ENCODE results near the gene RALGAPA1. TPM values are rescaled to one million over a fixed set of nuclear protein-coding genes. Genes with fewer than 3 reads are reported as not detected.

The RALGAPA1 gene
- total RNA-seq, 4 donors from 2014 or later: 52.5 to 127 (median 67.7) TPM

DNA sequence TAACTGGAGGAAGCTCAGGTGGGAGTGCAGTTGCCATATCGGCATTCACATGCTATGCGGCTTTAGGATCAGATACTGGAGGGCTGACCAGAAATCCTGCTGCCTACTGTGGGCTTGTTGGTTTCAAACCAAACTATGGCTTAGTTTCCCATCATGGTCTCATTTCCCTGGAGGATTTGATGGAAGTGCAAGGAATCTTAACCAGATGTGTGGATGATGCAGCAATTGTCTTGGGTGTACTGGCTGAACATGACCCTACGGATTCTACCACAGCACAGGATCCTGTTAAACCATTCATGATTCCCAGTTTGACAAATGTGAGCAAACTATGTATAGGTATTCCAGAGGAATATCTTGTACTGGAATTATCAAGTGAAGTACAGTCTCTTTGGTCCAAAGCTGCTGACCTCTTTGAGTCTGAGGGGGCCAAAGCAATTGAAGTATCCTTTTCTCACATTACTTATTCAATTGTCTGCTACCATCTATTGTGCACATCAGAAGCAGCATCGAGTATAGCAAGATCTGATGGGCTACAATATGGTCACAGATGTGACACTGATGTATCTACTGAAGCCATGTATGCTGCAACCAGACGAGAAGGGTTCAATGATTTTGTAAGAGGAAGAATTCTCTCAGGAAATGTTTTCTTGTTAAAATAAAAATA, 42.9 kb downstream of the RALGAPA1 start:
- H3K36me3 ChIP-seq: peaks cover 25% of the 10 kb centered on the region

DNA sequence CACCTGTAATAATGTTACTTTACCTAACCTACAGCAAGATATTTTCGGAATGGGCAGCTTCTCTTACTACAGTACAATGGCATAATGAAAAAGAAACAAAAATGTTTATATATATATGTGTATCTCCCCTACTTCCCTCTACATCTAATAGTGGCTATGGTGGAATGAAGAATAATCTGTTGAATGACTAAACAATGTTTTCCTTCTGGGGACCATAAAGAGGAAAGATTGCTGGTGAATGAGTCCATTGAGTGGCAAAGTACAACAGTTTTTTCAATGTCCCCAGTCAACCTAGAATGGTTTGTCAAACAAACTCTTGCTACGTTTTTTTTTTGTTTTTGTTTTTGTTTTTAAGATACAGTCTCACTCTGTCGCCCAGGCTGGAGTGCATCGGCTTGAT, 47.2 kb downstream of the RALGAPA1 start:
- TF ChIP-seq POLR2A (IDR thresholded peaks at IDR 0.05) (no peak), POLR2AphosphoS5 (IDR thresholded peaks at IDR 0.05) (no peak), EP300 (IDR thresholded peaks at IDR 0.05) (no peak)
- TF ChIP-seq, protein P1, sequence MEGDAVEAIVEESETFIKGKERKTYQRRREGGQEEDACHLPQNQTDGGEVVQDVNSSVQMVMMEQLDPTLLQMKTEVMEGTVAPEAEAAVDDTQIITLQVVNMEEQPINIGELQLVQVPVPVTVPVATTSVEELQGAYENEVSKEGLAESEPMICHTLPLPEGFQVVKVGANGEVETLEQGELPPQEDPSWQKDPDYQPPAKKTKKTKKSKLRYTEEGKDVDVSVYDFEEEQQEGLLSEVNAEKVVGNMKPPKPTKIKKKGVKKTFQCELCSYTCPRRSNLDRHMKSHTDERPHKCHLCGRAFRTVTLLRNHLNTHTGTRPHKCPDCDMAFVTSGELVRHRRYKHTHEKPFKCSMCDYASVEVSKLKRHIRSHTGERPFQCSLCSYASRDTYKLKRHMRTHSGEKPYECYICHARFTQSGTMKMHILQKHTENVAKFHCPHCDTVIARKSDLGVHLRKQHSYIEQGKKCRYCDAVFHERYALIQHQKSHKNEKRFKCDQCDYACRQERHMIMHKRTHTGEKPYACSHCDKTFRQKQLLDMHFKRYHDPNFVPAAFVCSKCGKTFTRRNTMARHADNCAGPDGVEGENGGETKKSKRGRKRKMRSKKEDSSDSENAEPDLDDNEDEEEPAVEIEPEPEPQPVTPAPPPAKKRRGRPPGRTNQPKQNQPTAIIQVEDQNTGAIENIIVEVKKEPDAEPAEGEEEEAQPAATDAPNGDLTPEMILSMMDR (IDR thresholded peaks at IDR 0.05): no peak
- Histone ChIP-seq H3K36me3 (peaks cover 48% of the 10 kb centered on the region), H3K27me3 (no peaks in the 10 kb centered on the region), H3K4me1 (no peaks in the 10 kb centered on the region), H3K9me3 (no peaks in the 10 kb centered on the region), H3K4me3 (no peak overlapping the region), H3K27ac (no peak overlapping the region)
- no peak for DNase-seq (ENCODE audit: low spot score in 2 of 2)
- 88% methylated on average over 4 of the region's 4 CpGs for WGBS

More for the DNA sequence above, 42.9 kb downstream of the RALGAPA1 start:
- Histone ChIP-seq H3K27ac (no peak overlapping the region), H3K9me3 (no peaks in the 10 kb centered on the region), H3K27me3 (no peaks in the 10 kb centered on the region), H3K4me1 (no peaks in the 10 kb centered on the region), H3K4me3 (no peak overlapping the region)
- no peak for TF ChIP-seq EP300 (IDR thresholded peaks at IDR 0.05)
- no peak for TF ChIP-seq POLR2A (IDR thresholded peaks at IDR 0.05)
- no peak for TF ChIP-seq POLR2AphosphoS5 (IDR thresholded peaks at IDR 0.05)
- TF ChIP-seq, protein P1 (IDR thresholded peaks at IDR 0.05): no peak
- DNase-seq (ENCODE audit: low spot score in 2 of 2): no peak
- WGBS: 92% methylated on average over 5 of the region's 5 CpGs

DNA sequence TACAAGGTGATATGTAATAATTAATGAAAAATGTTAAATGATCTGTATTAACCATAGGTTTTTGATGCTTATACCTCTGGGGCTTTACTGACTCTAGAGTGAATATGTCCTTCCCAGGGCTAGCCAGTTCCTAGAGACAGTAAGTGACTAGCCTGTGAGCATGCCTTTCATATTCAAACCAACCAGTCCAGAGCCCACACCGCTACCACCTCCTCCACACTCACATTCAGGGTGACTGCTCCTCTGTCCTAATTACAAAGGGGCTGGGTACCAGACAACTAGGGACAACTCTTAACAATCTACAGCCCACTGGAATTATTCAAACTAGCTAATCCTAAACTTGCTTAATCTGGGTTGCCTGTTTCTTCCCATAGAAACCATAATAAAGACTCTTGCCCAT, 49.0 kb downstream of the RALGAPA1 start:
- TF ChIP-seq, protein P1 (IDR thresholded peaks at IDR 0.05): no peak
- WGBS: 92% methylated on average over 1 of the region's 1 CpG
- H3K27me3 ChIP-seq: no peaks in the 10 kb centered on the region
- H3K27ac ChIP-seq: no peak overlapping the region
- H3K4me3 ChIP-seq: no peak overlapping the region
- DNase-seq (ENCODE audit: low spot score in 2 of 2): no peak
- H3K36me3 ChIP-seq: peaks cover 53% of the 10 kb centered on the region
- no peaks in the 10 kb centered on the region for H3K4me1 ChIP-seq
- H3K9me3 ChIP-seq: no peaks in the 10 kb centered on the region

DNA sequence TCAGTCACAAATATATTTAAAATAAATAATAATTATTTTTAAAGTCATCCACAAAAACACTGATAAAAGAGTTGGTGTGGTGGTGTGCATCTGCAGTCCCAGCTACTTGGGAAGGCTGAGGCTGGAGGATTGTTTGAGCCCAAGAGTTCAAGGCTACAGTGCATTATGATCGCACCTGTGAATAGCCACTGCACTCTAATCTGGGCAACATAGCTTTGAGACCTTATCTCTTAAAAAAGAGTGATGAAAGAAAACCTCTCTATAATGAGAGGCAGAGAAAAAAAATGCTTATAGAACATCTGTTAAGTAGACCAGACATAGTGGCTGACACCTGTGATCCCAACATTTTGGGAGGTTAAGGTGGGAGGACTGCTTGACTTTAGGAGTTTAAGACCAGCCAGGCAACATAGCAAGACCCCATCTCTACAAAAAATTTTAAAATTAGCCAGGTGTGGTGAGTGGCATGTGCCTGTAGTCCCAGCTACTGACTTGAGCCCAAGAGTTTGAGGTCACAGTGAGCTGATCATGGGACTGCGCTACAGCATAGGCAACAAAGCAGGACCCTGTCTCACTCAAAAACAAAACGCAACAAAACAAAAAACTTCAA, 50.5 kb downstream of the RALGAPA1 start:
- peaks cover 68% of the 10 kb centered on the region for H3K36me3 ChIP-seq
- H3K4me3 ChIP-seq: no peak overlapping the region
- 100% methylated on average over 3 of the region's 3 CpGs for WGBS
- TF ChIP-seq EP300 (IDR thresholded peaks at IDR 0.05): no peak
- TF ChIP-seq, protein P1 (IDR thresholded peaks at IDR 0.05): no peak
- no peak for TF ChIP-seq POLR2AphosphoS5 (IDR thresholded peaks at IDR 0.05)
- no peak for TF ChIP-seq POLR2A (IDR thresholded peaks at IDR 0.05)
- no peak overlapping the region for H3K27ac ChIP-seq
- DNase-seq (ENCODE audit: low spot score in 2 of 2): no peak
- H3K27me3 ChIP-seq: no peaks in the 10 kb centered on the region
- H3K4me1 ChIP-seq: no peaks in the 10 kb centered on the region
- no peaks in the 10 kb centered on the region for H3K9me3 ChIP-seq

DNA sequence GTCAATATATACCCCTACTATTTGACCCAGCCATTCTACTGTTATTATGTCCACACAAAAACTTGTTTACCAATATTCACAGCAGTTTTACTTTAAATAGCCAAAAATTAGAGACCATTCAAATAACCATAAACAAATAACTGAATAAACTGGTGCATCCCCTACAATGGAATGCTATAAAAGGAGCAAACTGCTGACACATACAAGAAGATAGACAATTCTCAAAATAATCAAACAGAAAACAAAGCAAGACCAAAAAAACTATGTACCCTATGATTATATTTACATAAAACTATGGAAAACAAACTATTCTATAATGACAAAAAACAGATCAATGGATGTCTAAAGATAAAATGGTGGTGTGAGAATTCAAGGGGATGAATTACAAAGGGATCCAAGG, 54.4 kb downstream of the RALGAPA1 start:
- DNase-seq (ENCODE audit: low spot score in 2 of 2): no peak
- Histone ChIP-seq H3K4me3 (no peak overlapping the region), H3K4me1 (no peaks in the 10 kb centered on the region), H3K36me3 (peaks cover 70% of the 10 kb centered on the region), H3K9me3 (no peaks in the 10 kb centered on the region), H3K27me3 (no peaks in the 10 kb centered on the region), H3K27ac (no peak overlapping the region)
- no peak for TF ChIP-seq POLR2AphosphoS5 (IDR thresholded peaks at IDR 0.05)

Measured in suprapubic skin (tissue), 4 donors.